DOHH2 (cell line): ENCODE measurements around the gene ZNF594.

Source experiments
- CTCF ChIP-seq: fragments of 200-600 bp; sonication (generic); IDR thresholded peaks from one replicate; pipeline ENCODE4 v1.5.1; 2014; ENCODE audit warnings: antibody characterized with exemption, mild to moderate bottlenecking, low read depth, low read length; ENCODE audit not compliant: poor library complexity, severe bottlenecking
- EZH2phosphoT487 ChIP-seq: fragments of 200-600 bp; sonication (generic); IDR thresholded peaks from 2 replicates; pipeline ENCODE4 v1.6.1; 2017; ENCODE audit warnings: borderline replicate concordance, mild to moderate bottlenecking, antibody characterized with exemption, low read length, moderate library complexity, mixed read lengths

GRCh38 chr17:5133311-5133710, 58.4 kb downstream of the ZNF594 start:
- TF ChIP-seq CTCF (no peak), EZH2phosphoT487 (no peak)
